GM21423 (cell line): ENCODE measurements around the gene SLC35A4.
"Not testable (repeated sequence)": the region's sequence is repeated elsewhere in the genome, so short reads cannot be mapped to it uniquely, and the experiment has no call there.

Experiments
- ATAC-seq: cut with Tn5 transposase; IDR thresholded peaks from one replicate; pipeline ENCODE4 v1.9.1; 2021; ENCODE audit warnings: mild to moderate bottlenecking, moderate library complexity; ENCODE audit not compliant: unreplicated experiment

The SLC35A4 gene

DNA sequence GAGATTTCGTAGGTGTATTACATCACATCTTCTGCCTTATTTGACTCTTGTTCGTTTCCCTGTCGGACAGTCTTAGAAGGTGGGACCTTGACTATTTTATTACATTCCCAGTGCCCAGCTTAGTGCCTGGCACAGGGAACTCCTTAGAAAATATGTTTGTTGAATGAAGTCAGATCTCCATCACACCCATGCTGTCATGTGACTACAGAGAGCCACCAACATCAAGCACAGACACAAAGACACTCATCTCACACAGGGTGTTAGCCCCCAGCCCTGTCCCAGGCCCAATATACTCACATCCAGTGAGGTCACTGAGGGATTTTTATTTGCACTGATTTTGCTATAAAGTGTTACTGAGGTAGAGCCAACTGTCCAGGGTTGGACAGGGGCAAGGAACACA lies 6.7 kb upstream of the SLC35A4 start:
- ATAC-seq: no peak

- ATAC-seq: no peak
These were observed 6.1 kb upstream of the SLC35A4 start for GRCh38 chr5:140558542-140558941.

GRCh38 chr5:140560227-140560626 lies 4.4 kb upstream of the SLC35A4 start:
- ATAC-seq: no peak

GRCh38 chr5:140561753-140562523 lies 2.7 kb upstream of the SLC35A4 start:
- no peak for ATAC-seq

- ATAC-seq: no peak
These were observed 1.0 kb upstream of the SLC35A4 start for GRCh38 chr5:140563596-140563995.

DNA sequence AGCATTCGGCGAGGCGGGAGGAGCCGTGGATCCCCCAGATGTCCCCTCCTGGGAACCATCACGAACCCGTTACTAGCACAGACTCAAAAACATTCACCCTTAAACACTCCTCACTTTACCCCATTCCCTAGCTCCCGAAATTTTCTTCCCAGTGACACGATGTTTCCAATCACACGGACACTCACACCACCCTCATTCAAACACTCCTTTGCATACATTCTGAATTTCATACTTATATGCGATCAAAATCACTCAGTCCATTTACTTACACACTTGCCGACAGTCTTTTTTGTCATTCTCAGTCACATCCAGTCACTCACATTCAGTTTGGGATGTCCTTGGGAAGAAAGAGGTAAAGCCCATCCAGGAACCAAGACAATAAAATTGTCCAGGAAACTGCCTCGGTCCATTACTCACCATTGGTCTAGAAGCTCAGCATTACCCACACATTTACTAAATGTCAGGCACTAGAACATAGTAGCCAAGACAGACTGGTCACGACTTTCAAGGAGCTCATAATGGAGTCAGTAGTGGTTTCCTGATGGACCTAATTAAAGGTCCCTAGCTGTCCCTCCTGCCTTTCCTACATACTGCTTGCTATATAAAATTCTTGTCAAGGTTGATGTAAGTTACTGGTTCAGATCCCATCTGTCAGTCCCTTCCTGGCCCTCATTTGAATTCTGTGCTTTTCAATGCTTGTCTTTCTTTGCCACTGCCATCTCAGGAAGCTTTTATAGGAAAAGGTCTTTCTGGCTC lies 574 bp downstream of the SLC35A4 start:
- peak; percentile 0 for ATAC-seq

GRCh38 chr5:140565780-140566095 lies 1.1 kb downstream of the SLC35A4 start:
- no peak for ATAC-seq

GRCh38 chr5:140566665-140567064 lies 2.0 kb downstream of the SLC35A4 start:
- ATAC-seq: no peak

DNA sequence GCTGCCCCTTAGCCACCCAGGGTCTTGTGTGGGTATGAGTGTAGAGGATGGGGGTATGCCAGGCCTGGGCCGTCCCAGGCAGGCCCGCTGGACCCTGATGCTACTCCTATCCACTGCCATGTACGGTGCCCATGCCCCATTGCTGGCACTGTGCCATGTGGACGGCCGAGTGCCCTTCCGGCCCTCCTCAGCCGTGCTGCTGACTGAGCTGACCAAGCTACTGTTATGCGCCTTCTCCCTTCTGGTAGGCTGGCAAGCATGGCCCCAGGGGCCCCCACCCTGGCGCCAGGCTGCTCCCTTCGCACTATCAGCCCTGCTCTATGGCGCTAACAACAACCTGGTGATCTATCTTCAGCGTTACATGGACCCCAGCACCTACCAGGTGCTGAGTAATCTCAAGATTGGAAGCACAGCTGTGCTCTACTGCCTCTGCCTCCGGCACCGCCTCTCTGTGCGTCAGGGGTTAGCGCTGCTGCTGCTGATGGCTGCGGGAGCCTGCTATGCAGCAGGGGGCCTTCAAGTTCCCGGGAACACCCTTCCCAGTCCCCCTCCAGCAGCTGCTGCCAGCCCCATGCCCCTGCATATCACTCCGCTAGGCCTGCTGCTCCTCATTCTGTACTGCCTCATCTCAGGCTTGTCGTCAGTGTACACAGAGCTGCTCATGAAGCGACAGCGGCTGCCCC lies 2.6 kb downstream of the SLC35A4 start:
- ATAC-seq: no peak

DNA sequence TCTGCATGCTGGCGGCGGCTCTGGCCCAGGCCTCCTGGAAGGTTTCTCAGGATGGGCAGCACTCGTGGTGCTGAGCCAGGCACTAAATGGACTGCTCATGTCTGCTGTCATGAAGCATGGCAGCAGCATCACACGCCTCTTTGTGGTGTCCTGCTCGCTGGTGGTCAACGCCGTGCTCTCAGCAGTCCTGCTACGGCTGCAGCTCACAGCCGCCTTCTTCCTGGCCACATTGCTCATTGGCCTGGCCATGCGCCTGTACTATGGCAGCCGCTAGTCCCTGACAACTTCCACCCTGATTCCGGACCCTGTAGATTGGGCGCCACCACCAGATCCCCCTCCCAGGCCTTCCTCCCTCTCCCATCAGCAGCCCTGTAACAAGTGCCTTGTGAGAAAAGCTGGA lies 3.2 kb downstream of the SLC35A4 start:
- ATAC-seq: no peak

DNA sequence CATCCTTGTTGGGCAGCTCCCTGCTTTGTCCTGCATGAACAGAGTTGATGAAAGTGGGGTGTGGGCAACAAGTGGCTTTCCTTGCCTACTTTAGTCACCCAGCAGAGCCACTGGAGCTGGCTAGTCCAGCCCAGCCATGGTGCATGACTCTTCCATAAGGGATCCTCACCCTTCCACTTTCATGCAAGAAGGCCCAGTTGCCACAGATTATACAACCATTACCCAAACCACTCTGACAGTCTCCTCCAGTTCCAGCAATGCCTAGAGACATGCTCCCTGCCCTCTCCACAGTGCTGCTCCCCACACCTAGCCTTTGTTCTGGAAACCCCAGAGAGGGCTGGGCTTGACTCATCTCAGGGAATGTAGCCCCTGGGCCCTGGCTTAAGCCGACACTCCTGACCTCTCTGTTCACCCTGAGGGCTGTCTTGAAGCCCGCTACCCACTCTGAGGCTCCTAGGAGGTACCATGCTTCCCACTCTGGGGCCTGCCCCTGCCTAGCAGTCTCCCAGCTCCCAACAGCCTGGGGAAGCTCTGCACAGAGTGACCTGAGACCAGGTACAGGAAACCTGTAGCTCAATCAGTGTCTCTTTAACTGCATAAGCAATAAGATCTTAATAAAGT lies 3.9 kb downstream of the SLC35A4 start:
- no peak for ATAC-seq

DNA sequence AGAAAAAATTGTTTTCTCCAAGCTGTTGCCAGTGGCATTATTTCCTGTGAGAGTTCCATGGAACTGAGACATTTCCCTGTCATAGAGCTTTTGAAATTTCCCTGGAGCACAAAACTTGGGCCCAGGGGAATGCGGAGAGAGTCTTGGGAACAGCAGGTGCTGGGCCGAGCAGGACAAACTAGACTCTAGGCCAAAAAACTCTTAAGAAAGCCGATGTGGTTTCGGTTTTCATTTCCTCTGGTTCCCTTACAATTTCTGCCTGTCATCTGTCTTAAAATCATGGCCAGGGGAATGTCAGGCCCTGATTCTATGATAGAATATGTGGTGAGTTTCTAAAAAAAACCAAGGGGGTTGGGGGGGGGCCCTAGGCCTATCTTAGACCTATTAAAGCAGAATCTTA lies 4.6 kb downstream of the SLC35A4 start:
- ATAC-seq: peak; percentile 22

DNA sequence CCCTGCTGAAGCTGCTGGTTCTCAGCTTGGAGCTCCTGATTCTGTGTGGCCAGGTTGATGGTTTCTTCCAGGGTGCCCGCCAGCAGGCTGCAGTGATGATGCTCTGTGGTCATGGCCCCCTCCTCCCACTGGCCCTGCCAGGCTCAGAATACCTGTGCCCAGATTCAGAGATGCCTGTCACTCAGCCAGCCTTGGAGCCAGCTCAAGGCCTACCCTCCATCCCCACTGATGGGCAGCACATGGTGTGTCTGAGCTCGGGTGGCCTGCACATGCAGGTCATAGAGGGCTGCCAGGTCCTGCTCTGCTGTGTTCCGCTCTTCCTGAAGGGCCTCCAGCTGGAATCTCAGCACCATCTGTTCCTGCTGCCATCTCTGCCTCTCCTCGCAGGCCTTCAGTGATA lies 5.4 kb downstream of the SLC35A4 start:
- no peak for ATAC-seq

GRCh38 chr5:140570488-140570887 lies 5.9 kb downstream of the SLC35A4 start:
- ATAC-seq: no peak

GRCh38 chr5:140571105-140571504 lies 6.5 kb downstream of the SLC35A4 start:
- no peak for ATAC-seq

- no peak for ATAC-seq
These were observed 9.1 kb downstream of the SLC35A4 start for GRCh38 chr5:140573683-140574082.

DNA sequence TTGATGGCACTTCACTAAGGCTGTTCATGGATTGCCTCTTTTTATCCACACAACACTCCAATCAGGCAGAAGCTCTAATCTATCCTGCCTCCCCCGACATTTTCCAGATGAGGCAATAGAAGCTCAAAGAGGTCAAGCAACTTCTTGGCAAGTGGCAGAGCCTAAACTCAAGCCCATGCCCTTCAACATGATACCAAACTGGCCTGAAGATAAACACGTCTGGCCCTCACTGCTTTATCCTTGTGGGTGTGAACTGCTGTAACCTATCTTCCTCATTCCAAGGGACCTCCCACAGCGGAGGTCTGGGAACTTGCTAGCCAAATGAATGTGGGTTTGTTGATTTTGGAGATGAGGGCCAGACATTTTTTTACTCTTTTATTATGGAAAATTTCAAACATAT lies 9.5 kb downstream of the SLC35A4 start:
- no peak for ATAC-seq

DNA sequence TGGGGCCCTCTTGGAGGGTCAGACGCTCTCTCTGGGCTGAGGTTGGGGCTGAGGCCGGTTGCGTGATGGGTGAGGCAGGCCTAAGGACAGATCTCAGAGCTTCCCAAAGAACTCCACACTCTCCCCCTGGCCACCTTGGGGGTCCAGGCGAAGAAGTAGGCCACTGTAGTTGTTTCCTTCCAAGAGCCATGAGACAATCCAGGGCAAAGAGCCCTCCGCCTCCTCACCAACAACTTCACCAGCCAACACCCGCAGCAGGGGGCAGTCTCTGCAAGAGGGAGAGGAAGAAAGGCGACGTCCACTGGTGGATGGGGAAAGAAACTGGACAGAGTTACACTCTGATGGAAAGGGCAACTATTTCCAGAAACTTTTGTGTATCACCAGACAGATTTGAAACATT lies 10.7 kb downstream of the SLC35A4 start:
- ATAC-seq: no peak

DNA sequence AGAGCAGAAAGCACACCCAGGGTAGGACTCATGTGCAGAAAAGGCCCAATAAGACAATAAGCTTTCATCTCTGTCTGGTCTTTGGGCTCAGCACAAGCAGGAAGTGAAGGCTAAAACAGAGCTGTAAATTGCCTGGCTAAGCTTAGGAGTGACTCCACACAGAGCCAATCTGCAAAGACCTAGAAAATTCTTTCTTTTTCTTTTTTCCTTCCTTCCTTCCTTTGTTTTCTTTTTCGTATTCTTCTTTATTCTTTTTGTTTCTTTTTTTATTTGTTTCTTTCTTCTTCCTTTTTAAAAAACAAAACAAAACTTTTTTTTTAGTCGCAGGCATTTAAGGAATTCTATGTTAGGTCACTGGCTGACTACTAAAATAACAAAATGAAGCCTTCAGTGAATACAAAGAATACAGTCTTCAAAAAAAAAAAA lies 12.2 kb downstream of the SLC35A4 start:
- ATAC-seq: no peak

DNA sequence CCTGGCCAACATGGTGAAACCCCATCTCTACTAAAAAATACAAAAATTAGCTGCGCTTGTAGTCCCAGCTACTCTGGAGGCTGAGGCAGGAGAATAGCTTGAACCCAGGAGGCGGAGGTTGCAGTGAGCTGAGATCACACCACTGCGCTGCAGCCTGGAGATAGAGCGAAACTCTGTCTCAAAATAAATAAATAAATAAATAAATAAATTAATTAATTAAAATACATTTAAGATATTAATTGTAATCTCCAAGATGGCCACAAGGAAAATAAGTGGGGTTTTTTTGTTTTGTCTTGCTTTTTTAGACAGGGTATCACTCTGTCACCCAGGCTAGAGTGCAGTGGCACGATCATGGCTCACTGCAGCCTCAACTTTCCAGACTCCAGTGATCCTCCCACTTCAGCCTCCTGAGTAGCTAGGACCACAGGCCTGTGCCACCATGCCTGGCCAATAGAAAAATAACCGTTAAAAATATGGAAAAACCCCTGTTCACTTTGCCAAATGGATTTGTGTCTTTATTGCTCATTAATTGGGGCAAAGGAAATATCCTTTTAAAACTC lies 14.6 kb downstream of the SLC35A4 start:
- not testable (repeated sequence) for ATAC-seq

DNA sequence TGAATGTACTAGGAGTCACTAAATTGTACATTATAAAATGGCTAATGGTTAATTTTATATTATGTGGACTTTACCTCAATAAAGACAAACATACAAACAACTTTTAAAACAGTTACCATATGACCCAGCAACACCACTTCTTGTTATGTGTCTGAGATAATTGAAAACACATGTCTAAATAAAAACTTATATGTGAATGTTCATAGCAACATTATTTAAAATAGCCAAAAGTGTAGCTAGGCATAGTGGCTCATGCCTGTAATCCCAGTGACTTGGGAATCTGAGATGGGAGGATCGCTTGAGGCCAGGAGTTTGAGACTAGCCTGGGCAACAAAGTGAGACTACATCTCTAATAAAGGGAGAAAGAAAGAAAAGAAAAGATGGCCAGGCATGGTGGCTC lies 22.9 kb downstream of the SLC35A4 start:
- no peak for ATAC-seq
